GM12801 (cell line): ENCODE measurements around the gene TMEFF1.

Experiments used
- TF ChIP-seq, protein P1 (sequence below): IDR thresholded peaks from one replicate; pipeline ENCODE4 v1.5.1; 2011; ENCODE audit warnings: control low read depth; ENCODE audit not compliant: insufficient read length; ENCODE audit errors: extremely low read depth

The TMEFF1 gene

DNA sequence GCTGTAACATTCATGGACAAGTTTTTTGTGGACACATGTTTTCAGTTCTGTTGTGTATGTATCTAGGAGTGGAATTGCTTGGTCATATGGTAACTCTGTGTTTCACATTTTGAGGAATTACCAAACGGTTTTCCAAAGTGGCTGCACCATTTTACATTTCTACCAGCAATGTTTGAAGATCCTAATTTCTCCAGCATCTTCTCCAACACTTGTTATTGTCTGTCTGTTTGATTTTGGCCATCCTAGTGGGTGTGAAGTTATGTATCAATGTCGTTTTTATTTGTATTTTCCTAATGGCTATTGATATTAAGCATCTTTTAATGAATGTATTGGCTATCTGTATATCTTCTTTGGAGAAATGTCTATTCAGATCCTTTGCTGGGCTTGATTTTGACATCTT lies 6.9 kb downstream of the TMEFF1 start:
- TF ChIP-seq, protein P1, sequence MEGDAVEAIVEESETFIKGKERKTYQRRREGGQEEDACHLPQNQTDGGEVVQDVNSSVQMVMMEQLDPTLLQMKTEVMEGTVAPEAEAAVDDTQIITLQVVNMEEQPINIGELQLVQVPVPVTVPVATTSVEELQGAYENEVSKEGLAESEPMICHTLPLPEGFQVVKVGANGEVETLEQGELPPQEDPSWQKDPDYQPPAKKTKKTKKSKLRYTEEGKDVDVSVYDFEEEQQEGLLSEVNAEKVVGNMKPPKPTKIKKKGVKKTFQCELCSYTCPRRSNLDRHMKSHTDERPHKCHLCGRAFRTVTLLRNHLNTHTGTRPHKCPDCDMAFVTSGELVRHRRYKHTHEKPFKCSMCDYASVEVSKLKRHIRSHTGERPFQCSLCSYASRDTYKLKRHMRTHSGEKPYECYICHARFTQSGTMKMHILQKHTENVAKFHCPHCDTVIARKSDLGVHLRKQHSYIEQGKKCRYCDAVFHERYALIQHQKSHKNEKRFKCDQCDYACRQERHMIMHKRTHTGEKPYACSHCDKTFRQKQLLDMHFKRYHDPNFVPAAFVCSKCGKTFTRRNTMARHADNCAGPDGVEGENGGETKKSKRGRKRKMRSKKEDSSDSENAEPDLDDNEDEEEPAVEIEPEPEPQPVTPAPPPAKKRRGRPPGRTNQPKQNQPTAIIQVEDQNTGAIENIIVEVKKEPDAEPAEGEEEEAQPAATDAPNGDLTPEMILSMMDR = no peak

DNA sequence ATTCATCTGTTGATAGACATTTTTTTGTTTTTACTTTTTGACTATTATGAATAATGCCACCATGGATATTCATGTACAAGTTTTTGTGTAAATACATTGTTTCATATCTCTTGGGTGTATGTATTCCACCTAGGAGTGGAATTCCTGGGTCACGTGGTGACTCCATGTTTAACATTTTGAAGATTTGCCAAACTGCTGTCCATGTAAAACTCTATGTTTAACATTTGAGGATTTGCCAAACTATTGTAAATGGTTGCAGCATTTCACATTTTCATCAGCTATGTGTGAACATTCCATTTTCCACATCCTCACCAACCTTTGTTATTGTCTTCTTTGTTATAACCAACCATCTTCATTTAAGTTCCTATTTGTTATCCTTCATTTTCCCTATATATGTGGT lies 12.2 kb downstream of the TMEFF1 start:
- TF ChIP-seq, protein P1 = no peak

DNA sequence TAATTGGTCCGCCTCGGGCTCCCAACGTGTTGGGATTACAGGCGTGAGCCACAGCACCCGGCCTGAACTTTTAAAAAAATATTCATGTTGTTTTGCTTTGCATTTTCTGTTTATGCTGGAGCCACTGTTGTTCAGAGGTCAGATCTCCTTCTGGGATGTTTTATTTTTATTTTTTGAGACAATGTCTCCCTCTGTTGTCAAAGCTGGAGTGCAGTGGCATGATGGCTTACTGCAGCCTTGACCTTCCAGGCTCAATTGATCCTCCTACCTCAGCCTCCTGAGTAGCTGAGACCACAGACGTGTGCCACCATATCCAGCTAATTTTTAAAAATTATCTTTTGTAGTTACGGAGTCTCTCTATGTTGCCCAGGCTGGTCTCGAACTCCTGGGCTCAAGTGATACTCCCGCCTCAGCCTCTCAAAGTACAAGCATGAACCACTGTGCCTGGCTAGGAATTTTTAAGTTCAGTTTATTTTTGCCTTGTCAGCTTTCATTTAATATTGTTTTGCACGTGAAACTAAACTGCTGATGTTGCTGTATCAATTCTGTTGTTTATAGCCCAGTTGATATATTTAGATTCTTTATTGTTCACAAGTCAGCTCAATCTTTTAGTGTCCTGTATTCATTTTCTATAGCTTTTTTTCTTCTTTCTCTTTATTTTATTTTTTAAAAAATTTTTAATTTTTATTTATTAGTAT lies 13.7 kb downstream of the TMEFF1 start:
- TF ChIP-seq, protein P1 = no peak

DNA sequence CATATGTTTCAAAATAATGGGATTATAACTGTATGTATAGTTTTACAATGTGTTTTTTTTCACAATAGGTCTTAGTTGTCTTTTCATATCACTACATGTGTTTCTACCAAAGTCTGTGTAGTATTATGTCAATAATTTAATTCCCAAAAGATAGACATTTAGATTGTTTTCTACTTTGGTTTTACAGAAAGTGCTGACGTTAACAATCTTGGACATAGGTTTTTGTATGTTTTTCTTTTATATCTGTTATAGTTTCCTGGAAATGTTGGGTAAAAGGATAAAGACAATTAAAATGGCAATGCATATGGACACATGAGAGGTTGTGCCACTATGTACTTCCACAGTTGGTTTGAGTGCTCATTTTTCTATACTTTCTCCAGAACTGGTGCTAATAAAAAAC lies 15.2 kb downstream of the TMEFF1 start:
- TF ChIP-seq, protein P1 = no peak

DNA sequence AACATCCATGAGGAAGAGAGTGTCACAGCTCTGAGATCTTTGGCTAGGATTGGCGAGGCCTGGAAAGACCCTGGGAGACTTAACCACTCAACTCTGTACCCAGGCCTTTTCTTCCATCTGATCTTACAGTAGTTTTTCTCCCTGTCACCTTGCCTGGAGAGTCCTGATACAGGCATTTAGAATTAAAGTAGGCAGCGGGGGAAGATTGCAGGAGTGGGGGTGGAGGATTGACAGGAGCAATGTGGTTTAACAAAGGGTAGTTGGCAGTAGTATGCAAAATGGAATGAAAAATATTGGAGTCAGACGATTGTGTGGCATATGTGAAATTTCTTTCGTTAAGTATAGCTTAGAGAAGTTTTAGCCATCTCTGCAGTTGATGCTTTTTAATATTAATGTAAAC lies 16.9 kb downstream of the TMEFF1 start:
- TF ChIP-seq, protein P1 = no peak

DNA sequence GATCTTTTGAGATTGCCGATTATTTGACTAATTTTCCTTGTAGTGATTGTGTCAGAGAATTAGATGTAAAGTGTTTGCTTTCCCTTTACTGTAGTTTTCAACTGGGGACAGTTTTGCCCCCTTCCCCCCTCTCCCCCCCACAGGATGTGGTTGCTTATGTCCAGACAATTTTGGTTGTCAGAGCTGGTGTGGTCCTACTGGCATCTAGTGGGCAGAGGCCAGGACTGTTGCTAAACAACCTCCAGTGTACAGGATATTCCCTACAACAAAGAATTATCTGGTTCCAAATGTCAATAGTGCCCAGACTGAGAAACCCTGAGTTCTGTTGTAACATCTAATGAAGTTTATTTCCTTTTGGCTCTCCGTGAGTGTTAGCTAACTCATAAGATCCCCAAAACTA lies 20.0 kb downstream of the TMEFF1 start:
- TF ChIP-seq, protein P1 = no peak

DNA sequence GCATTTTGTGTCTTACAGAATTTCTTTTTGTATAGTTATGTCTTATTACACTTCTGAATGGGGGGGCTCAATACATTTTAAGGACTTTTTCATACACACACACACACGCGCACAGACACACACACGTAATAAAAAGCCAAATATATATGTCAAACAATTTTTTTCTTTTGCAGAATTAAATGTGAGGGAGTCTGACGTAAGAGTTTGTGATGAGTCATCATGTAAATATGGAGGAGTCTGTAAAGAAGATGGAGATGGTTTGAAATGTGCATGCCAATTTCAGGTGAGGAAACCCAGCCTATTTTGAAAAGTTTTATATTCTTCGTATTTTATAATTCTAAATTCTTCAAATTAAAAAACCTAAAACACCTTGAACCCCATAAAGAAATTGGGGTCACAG lies 25.6 kb downstream of the TMEFF1 start:
- TF ChIP-seq, protein P1 = no peak
